SK-N-SH treated with all-trans-retinoic acid at 6 μM for 48 hours (cell line): ENCODE measurements around the gene GRK5.

Experiments
- ARNTL ChIP-seq: fragments of 450-650 bp; formaldehyde crosslinking; IDR thresholded peaks from 2 replicates; pipeline ENCODE4 v1.5.0; 2020; ENCODE audit warnings: low read depth, mild to moderate bottlenecking, moderate library complexity, borderline replicate concordance
- BACH2 ChIP-seq: fragments of 250-450 bp; sonication (Bioruptor Pico); IDR thresholded peaks from 2 replicates; pipeline ENCODE4 v1.9.0; 2021; ENCODE audit warnings: mild to moderate bottlenecking, borderline replicate concordance
- CSDC2 ChIP-seq: fragments of 250-450 bp; sonication (Bioruptor Pico); IDR thresholded peaks from 2 replicates; pipeline ENCODE4 v1.5.0; 2020; ENCODE audit warnings: mild to moderate bottlenecking, moderate library complexity
- ISL1 ChIP-seq: fragments of 250-450 bp; sonication (Bioruptor Pico); IDR thresholded peaks from 2 replicates; pipeline ENCODE4 v2.1.2; 2022; ENCODE audit warnings: mild to moderate bottlenecking, moderate library complexity
- OSR1 ChIP-seq: fragments of 250-450 bp; sonication (Bioruptor Pico); IDR thresholded peaks from 2 replicates; pipeline ENCODE4 v1.8.0; 2022; ENCODE audit warnings: moderate library complexity, mild to moderate bottlenecking, inconsistent platforms
- PPARA ChIP-seq: fragments of 250-450 bp; sonication (Bioruptor Pico); IDR thresholded peaks from 2 replicates; pipeline ENCODE4 v1.5.0; 2020; ENCODE audit warnings: mild to moderate bottlenecking, borderline replicate concordance
- RARB ChIP-seq: fragments of 250-450 bp; sonication (Bioruptor Pico); IDR thresholded peaks from 2 replicates; pipeline ENCODE4 v1.8.0; 2021; ENCODE audit warnings: mild to moderate bottlenecking, moderate library complexity
- TOX ChIP-seq: fragments of 250-450 bp; sonication (Bioruptor Pico); IDR thresholded peaks from 2 replicates; pipeline ENCODE4 v1.8.0; 2021; ENCODE audit warnings: mild to moderate bottlenecking, moderate library complexity, borderline replicate concordance
- ZFP3 ChIP-seq: fragments of 250-450 bp; sonication (Bioruptor Pico); IDR thresholded peaks from 2 replicates; pipeline ENCODE4 v1.5.0; 2020; ENCODE audit warnings: mild to moderate bottlenecking, moderate library complexity
- ZNF565 ChIP-seq: fragments of 450-650 bp; formaldehyde crosslinking; conservative IDR thresholded peaks from 2 replicates; pipeline ENCODE4 v1.5.0; 2020; ENCODE audit warnings: low read depth, mild to moderate bottlenecking, moderate library complexity
- TF ChIP-seq, protein P1 (sequence below): fragments of 250-450 bp; sonication (Bioruptor Pico); IDR thresholded peaks from 2 replicates; pipeline ENCODE4 v1.8.0; 2020; ENCODE audit warnings: mild to moderate bottlenecking, moderate library complexity, borderline replicate concordance

DNA sequence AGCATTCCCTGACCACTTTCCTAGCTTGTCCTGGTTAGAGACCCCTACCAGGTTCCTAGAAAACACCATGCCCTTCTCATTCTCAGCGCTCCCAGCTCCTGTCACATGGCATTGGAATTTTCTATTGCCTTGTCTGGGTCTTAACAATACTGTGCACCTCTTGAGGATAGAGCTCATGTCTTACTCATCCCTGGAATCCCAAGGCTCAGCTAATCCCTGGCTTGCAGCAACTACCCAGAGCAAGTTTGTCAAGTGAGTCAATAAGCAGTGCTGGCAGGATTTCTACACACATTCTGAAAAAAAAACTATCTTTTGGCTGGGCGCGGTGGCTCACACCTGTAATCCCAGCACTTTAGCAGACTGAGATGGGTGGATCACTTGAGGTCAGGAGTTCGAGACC, 17.0 kb upstream of the GRK5 start:
- TF ChIP-seq CSDC2 (CRISPR knock-in tag): no peak
- TF ChIP-seq, protein P1, sequence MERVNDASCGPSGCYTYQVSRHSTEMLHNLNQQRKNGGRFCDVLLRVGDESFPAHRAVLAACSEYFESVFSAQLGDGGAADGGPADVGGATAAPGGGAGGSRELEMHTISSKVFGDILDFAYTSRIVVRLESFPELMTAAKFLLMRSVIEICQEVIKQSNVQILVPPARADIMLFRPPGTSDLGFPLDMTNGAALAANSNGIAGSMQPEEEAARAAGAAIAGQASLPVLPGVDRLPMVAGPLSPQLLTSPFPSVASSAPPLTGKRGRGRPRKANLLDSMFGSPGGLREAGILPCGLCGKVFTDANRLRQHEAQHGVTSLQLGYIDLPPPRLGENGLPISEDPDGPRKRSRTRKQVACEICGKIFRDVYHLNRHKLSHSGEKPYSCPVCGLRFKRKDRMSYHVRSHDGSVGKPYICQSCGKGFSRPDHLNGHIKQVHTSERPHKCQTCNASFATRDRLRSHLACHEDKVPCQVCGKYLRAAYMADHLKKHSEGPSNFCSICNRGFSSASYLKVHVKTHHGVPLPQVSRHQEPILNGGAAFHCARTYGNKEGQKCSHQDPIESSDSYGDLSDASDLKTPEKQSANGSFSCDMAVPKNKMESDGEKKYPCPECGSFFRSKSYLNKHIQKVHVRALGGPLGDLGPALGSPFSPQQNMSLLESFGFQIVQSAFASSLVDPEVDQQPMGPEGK (CRISPR knock-in tag): no peak
- TF ChIP-seq ZFP3 (CRISPR knock-in tag): no peak
- no peak for TF ChIP-seq PPARA (CRISPR knock-in tag)
- no peak for TF ChIP-seq ISL1 (CRISPR knock-in tag)
- no peak for TF ChIP-seq RARB (CRISPR knock-in tag)
- TF ChIP-seq ARNTL (CRISPR knock-in tag): no peak
- TF ChIP-seq BACH2 (CRISPR knock-in tag): no peak
- TF ChIP-seq ZNF565 (CRISPR knock-in tag): no peak
- no peak for TF ChIP-seq TOX (CRISPR knock-in tag)
- no peak for TF ChIP-seq OSR1
